ENCODE results near the gene OR5M3. TPM values are rescaled to one million over a fixed set of nuclear protein-coding genes. Genes with fewer than 3 reads are reported as not detected.

OR5M3 gene
- total RNA-seq, 1 experiment from 2014 or later = not detected

DNA sequence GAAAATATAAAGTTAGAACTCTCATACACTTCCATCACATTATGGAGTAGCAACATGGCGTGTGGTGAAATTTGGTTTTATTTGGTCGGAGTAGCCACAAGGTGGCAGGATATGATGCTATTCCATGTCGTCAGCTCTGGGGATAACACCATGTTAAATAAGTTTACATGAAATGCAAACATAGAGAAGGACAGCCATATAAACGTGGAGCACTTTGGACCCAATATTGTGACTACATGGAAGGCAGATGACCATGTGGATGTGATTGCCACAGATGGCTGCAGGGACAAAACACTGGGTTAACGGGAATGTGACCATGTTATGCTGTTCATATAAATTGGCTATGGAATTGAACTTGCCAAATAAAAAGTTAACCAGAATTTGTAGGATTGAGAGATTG is 48.9 kb upstream of the OR5M3 start:
- Histone ChIP-seq H4K91ac (ENCODE audit: insufficient read length, low read depth, low read length) (no peak overlapping the region), H3K27me3 (ENCODE audit: insufficient read depth, low read length) (no peaks in the 10 kb centered on the region), H2BK120ac (ENCODE audit: low read depth, low read length, poor library complexity, severe bottlenecking) (no peak overlapping the region), H3K4me2 (ENCODE audit: insufficient read depth, insufficient read length, low read length) (no peak overlapping the region), H3K23me2 (ENCODE audit: insufficient read length, low read depth, low read length, poor library complexity, severe bottlenecking) (no peaks in the 10 kb centered on the region), H2AFZ (ENCODE audit: low read length) (peak overlapping the region; percentile 32), H4K8ac (replicated peaks; ENCODE audit: insufficient read length, low read depth, low read length) (no peak overlapping the region), H2AK5ac (ENCODE audit: insufficient read length, low read length) (no peak overlapping the region), H3K79me1 (ENCODE audit: insufficient read depth, low read depth, low read length, poor library complexity, severe bottlenecking) (no peaks in the 10 kb centered on the region), H3K14ac (ENCODE audit: insufficient read depth, low read length) (no peak overlapping the region), H3K4ac (ENCODE audit: low read depth, low read length) (no peak overlapping the region), H2BK20ac (ENCODE audit: low read depth, low read length, poor library complexity, severe bottlenecking) (no peak overlapping the region), H2BK5ac (ENCODE audit: insufficient read length, low read length) (no peak overlapping the region), H4K5ac (ENCODE audit: insufficient read length, low read depth, low read length) (no peak overlapping the region), H2BK15ac (ENCODE audit: low read depth, low read length) (no peak overlapping the region), H2BK12ac (ENCODE audit: insufficient read length, low read depth, low read length) (no peak overlapping the region), H3K9me3 (ENCODE audit: control insufficient read depth, low read depth, low read length) (no peaks in the 10 kb centered on the region), H3K9ac (ENCODE audit: extremely low read depth, insufficient read length, low read length) (no peak overlapping the region), H3T11ph (ENCODE audit: low read length) (no peak overlapping the region), H3K18ac (ENCODE audit: insufficient read length, low read depth, low read length) (no peak overlapping the region), H3K79me2 (ENCODE audit: insufficient read depth, low read length) (no peaks in the 10 kb centered on the region), H3K4me1 (ENCODE audit: insufficient read depth, low read length) (no peaks in the 10 kb centered on the region), H3K27ac (ENCODE audit: insufficient read length, low read depth, low read length) (no peak overlapping the region), H3K56ac (ENCODE audit: insufficient read length, low read depth, low read length) (no peak overlapping the region), H4K20me1 (ENCODE audit: control insufficient read depth, insufficient read depth, insufficient read length) (no peaks in the 10 kb centered on the region), H3K23ac (ENCODE audit: insufficient read length, low read depth, low read length) (no peak overlapping the region)
- no CpG with 5 or more reads among the region's 5 CpGs for WGBS (ENCODE audit: extremely low coverage, insufficient read length, low lambda C conversion rate)
- H3K36me3 Mint-ChIP-seq (ENCODE audit: insufficient read depth in 1 of 3, low read depth in 3 of 3) = no peaks in the 10 kb centered on the region
- H3K27me3 Mint-ChIP-seq (ENCODE audit: low read depth) = no peaks in the 10 kb centered on the region
- H3K4me3 Mint-ChIP-seq = no peak overlapping the region
- TF ChIP-seq, protein P1, sequence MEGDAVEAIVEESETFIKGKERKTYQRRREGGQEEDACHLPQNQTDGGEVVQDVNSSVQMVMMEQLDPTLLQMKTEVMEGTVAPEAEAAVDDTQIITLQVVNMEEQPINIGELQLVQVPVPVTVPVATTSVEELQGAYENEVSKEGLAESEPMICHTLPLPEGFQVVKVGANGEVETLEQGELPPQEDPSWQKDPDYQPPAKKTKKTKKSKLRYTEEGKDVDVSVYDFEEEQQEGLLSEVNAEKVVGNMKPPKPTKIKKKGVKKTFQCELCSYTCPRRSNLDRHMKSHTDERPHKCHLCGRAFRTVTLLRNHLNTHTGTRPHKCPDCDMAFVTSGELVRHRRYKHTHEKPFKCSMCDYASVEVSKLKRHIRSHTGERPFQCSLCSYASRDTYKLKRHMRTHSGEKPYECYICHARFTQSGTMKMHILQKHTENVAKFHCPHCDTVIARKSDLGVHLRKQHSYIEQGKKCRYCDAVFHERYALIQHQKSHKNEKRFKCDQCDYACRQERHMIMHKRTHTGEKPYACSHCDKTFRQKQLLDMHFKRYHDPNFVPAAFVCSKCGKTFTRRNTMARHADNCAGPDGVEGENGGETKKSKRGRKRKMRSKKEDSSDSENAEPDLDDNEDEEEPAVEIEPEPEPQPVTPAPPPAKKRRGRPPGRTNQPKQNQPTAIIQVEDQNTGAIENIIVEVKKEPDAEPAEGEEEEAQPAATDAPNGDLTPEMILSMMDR (conservative IDR thresholded peaks at IDR 0.05) = peak; percentile 71
- H3K27ac Mint-ChIP-seq = no peak overlapping the region
- peaks cover 0 to 6% of the 10 kb centered on the region in 2 experiments; a peak in 3 of 5 replicates for H3K9me3 Mint-ChIP-seq
- H3K4me1 Mint-ChIP-seq = peaks cover 0 to 2% of the 10 kb centered on the region in 2 experiments; a peak in 1 of 4 replicates
- no peak for DNase-seq

Data from H9 (cell line).